Fibroblast of skin of right quadriceps (primary cell): Measurements from ENCODE around the gene ZNF362.
A peak's percentile ranks its signal among the peaks of the same experiment; 100 is the strongest.
"Not testable (repeated sequence)": the region's sequence is repeated elsewhere in the genome, so short reads cannot be mapped to it uniquely, and the experiment has no call there.

ENCODE experiments used
- DNase-seq: peaks from one replicate; pipeline ENCODE4 v3.0.0-alpha.2; 2013

The ZNF362 gene, protein sequence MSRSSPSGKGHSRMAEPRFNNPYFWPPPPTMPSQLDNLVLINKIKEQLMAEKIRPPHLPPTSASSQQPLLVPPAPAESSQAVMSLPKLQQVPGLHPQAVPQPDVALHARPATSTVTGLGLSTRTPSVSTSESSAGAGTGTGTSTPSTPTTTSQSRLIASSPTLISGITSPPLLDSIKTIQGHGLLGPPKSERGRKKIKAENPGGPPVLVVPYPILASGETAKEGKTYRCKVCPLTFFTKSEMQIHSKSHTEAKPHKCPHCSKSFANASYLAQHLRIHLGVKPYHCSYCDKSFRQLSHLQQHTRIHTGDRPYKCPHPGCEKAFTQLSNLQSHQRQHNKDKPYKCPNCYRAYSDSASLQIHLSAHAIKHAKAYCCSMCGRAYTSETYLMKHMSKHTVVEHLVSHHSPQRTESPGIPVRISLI

DNA sequence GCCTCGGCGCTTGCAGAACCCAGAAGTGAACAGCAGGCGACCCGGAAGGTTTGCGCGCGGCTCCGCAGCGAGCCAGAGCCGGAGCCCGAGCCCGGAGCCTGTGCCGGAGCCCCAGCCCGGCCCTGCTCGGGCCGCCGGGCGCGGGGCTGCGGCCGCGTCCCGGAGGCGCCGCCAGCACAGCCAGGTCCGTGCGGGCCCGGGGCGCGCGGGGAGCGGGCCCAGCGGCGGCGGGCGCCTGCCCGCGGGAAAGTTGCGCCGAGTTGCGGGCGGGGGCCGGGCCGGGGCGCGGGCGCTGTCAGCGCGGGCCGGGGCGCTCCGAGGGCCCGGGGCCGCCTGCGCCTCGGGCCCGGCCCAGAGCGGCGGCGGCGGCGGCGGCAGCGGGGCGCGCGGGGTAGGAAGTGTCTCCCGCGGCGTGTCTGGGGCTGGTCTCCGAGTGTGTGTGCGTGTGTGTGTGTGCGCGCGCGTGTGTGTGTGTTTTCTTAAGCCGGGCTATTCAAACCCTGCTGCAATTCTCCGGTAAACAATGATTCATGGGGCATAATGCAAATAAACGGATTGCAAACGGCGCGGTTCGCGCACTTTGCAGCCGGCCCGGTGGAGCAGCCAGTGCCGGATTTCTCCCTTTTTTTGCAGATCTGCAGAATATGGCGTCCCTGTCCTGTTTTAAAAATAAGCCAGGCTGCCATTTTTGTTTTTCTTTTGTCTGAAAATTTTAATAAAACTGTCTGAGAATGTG, at the start of gene ZNF362:
TSS of gene ZNF362 (plus strand) at position 22 of the 736 bp plus-strand sequence. CDS start 14,083 bp downstream, outside the sequence.
- peak; percentile 69 for DNase-seq

DNA sequence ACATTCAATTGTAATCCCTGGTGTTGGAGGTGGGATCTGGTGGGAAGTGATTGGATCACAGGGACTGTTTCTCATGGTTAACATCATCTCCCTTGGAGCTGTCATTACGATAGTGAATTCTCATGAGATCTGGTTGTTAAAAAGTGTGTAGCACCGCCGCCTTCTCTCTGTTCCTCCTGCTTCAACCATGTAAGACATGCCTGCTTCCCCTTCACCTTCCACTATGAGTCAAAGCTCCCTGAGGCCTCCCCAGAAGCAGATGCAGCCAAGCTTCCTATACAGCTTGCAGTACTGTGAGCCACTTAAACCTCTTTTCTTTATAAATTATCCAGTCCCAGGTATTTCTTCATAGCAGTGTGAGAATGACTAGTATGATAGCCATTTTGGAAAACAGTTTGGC, 44.3 kb upstream of the ZNF362 start:
- DNase-seq: no peak

DNA sequence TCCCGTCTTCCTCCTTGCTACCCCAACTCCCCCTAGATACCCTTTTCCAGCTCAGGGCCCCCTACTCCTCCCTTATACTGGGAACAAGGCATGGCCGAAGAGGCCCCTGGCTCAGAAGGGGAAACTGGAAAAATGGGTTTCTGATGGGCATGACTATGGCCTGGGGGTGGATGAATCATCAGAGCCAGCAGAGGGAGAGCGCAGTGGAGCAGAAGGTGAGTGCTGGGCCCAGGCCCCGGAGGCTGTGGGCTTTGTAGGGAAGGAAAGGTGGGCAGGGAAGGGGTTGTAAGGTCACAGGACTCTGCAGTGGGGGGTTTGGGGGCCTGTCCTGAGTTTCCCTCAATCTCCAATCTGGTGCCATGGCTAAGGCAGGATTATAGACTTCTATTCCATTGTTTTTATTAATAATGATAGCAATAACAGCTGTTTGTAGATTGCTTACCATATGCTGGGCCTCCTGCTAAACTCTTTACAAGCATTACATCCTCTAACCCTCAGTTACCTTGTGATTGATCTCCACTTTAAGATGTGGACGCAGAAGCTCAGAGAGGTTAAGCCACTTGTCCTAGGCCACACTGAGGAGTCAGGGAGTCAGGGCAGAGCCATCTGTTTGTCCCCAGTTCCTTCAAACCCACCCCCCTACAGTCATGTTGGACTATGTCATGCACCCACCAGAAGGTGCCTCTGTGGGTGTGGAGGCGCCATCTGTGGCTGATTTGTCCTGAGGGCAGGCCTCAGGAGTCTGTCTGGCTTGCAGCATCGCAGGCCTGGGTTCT, 36.2 kb upstream of the ZNF362 start:
- DNase-seq: no peak

DNA sequence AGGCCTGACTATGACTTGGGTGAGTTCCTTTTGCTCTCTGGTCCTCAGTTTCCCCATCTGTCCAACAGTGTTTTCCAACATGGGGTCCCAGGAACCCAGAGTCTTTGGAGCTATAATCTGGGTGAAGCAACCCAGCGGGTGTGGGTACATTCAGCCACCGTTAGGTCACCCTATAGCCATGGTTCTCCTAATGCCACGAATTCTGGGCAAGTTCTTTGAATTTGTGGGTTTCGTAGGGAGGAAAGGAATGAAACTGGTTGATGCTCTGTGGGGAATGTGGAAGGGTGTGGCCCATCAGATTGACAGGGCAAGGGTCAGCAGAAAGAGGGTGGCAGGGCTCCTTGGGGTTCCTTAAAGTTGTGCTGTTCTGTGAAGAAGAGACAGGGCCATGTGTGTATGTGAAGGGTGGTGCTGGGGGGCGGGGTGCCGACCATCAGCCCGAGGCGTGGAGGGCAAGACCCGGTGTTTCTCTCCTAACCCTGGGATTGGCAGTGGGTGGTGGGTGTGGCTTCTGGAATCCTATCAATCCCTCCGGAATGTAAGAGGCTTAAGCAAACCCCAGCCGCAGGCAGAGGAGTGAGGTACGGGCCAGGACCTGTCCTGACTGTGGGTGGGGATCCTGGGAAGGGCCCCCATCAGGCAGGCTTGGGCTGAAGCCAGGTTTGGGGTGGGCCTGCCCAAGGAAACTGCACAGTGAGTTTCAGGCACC, 35.5 kb upstream of the ZNF362 start:
- no peak for DNase-seq

DNA sequence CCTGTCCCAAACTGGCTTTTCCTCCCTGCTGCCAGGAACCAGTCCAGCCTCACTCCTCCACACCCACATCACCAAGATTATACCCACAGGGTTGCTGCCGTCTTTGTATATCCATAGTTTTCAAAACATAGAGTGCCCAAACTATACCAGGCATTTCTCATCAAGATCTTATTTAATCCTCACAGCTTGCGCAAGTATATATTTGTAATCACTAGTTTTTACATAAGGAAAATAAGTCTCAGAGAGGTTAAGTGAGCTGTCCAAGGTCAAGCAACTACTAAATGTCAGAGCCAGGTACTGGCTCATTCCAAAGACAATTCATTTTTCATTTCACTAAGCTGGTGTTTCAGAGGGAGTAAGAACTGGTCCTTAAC, 34.9 kb upstream of the ZNF362 start:
- DNase-seq: no peak

DNA sequence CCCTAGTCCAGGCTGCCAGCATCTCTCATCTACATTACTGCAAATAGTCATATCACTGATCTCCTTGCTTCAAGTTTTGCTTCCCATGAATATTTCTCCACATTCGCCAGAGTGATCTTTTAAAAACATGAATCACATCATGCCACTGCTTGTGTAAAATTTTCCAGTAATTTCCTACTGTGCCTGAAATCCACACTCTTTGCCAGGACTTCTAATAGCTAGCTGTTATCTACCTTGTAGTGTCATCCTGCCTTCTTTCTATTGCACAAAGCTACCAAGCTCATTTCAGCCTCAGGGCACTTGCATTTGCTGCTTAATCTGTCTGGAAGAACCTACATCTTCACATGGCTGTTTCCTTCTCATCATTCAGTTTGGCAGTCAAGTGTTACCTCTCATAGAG, 33.9 kb upstream of the ZNF362 start:
- no peak for DNase-seq

DNA sequence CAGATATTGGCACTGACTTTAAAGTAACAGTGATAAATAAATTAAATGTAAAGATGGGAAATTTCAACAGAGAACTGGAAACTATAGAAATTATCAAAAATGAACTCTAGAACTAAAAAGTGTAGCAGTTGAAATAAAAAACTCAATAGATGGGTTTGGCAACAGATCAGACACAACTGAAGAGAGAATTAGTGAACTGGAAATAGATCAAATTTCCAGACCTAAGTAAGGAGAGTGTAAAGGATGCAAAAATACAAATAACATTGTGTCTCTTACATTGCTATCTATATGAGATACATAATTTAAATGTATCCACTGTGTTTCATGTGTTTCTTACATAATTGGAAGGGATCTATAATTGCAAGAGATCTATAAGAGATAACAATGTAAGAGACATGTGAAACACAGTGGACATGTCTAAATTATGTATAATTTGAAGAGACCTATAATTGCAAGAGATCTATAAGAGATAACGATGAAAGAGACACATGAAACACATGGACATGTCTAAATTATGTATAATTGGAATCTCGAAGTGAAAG, 32.1 kb upstream of the ZNF362 start:
- DNase-seq: no peak

DNA sequence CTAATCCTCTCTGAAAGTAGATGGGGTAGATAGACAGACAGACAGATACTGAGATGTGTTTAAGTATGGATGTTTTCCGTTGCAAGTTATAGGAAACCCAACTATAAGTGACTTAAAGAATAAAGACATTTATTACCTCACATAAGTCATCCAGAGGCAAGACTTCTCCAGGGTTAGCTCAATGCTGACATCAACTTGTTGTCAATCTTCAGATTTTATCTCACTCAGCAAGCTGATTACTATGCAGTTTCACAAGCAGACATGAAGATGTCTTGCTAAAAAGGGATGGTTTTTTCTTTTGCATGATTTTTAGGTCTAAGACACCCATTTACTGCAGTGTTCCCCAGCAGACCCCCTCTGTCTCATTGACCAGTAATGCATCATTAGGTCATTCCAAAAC, 30.7 kb upstream of the ZNF362 start:
- DNase-seq: no peak

DNA sequence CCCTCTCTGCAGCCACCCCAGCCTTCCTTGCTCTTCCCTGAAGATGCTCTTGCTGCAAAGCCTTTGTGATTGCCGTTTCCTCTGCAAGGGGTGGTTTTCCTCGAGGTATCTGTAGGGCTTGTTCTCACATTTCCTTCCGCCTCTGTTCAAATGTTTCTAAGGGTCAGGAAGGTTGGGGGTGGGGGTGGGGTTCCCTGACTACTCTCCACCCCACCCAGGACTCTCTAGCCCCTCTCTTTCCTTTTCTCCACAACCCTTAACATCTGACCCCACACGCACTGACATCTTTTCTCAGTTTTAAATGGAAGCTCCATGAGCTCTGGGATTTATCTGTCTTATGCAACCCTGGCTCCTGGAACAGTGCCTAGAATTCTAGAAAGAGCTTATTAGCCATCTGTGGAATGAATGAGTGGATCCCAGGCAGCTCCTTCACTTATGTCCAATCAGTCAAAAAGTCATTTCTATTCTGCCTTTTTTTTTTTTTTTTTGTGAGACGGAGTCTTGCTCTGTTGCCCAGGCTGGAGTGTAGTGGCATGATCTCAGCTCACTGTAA, 27.3 kb upstream of the ZNF362 start:
- peak; percentile 93 for DNase-seq

DNA sequence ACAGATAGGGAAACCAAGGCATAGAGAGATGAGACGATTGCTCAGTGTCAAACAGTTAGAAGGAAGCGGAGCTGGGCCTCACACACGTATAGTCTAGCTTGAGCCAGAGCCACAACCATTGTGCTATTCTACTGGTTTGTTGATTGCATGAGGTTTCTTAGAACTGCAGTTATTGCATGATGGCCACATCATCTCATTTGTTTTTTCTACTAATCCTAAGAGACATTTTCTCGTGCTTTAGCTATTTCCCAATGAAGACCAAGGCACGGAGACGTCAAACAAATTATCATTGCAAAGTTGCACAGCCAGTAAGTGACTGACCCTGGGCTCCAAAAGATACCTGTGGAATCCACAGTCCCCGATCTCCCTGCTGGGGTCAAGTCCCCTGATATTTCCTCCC, 25.1 kb upstream of the ZNF362 start:
- DNase-seq: no peak

DNA sequence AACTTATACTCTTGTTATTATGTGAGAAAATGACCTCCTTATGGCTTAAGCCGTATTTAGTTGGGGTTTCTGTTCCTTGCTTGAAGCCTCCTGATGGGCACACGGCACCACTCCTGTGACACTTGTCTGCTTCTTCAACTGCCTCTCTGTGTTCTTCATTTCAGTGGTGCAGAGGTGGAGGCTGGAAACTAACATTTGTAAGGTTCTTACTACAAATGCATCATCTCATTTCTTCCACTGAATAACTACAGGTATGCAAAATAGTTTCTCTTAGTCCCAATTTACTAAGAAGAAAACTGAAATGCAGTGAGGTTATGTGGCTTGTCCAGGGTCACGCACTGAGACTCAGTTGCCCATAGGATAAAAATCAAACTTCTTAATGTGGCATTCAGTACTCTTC, 23.6 kb upstream of the ZNF362 start:
- no peak for DNase-seq

DNA sequence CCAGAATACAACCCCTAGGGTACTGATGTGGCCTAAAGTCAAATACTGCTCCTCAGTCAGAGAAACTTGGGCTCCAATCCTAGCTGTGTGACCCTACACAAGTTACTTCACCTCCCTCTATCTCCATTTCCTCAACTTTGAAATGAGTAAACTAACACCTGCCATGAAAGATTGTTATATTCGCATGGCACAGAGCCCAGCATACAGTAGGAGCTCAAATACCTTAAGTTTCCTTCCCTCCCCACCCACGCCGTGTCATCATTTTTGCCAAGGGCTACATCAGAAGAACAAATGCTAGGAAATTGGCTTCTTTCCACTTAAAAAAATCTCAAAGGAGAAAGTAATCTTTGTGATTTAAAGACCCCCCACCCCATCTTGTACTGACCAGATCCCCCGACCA, 22.2 kb upstream of the ZNF362 start:
- no peak for DNase-seq

DNA sequence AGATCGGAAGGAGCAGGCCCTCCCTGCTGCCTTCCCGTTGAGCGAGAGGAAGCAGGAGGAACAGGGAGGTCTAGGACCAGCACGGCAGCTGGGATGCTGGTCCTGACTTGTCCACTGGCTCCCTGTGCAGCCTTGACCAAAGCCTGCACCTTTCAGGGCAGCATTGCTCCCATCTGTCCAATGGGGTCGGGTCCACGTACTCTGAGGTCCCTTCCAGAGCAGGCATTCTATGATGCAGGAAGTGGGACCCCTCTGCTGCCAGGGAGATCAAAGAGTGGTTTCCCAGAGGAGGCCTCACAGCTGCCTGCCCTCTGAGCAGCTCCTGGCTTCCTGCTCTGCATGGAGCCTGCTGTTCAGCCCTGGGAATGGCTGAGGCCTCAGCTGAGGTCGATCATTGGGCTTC, 21.7 kb upstream of the ZNF362 start:
- DNase-seq: no peak

DNA sequence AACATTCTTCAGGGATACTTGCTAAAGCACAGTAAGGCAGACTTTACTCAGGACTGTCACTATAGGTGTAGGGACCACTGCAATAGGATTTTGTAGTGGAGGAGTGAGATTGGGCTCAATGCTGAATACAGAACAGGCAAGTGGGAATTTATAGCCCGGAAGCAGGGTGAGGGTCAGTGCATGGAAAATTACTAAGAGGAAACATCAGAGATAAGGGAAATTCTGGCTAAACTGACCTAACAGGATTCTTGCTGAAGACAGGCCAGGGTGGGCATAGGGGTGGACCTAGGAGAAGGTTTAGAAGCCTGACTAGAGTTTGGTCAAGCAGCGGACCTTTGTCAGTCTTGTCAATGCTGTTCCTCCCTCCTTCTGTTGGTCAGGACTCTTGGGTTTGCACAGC, 20.8 kb upstream of the ZNF362 start:
- no peak for DNase-seq

DNA sequence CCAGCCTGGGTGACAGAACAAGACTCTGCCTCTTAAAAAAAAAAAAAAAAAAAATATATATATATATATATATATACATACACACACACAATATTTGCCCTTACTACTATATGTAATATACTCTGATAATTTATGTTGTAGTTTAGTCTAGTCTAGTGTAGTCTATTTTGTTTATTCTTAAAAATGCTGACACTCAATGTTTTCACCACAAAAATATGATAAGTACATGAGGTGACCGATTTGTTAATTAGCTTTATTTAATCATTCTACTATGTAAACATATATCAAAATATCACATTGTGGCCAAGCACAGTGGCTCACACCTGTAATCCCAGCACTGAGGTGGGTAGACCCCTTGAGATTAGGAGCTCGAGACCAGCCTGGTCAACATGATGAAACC, 19.8 kb upstream of the ZNF362 start:
- no peak for DNase-seq

DNA sequence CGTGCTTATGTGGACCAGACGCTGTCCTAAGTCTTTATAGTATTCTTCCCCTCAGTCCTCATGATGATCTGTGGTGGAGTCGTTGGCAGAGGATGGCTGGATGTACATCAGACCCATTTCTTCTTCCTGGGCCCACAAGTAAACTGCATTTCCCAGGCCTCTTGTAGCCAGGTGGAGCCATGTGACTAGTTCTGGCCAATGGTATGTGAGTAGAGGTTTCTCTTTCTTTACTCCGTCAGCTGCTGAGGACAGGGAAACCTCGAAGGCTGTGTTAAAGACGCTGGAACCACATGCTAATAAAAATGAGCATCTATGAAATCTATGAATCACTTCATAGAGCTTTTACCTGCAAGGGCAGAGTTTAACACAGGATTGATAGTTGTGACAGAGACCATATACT, 18.7 kb upstream of the ZNF362 start:
- no peak for DNase-seq

DNA sequence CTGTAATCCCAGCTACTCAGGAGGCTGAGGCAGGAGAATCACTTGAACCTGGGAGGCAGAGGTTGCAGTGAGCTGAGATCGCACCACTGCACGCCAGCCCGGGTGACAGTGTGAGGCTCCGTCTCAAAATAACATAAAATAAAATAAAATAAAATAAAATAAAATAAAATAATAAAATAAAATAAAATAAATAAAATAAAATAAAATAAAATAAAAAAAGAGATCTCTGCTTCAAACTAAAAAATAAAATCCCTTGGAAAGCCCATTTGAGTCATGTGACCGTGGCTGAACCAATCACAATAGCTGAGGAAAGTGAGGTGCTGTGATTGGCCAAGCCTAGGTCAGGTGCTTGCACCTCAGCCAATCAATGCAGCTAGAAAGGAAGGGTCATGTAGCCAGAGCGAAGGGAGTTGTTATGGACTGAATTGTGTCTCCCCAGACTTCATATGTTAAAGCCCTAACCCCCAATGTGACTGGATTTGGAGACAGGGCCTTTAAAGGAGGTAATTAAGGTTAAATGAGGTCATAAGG, 18.0 kb upstream of the ZNF362 start:
- DNase-seq: not testable (repeated sequence)

DNA sequence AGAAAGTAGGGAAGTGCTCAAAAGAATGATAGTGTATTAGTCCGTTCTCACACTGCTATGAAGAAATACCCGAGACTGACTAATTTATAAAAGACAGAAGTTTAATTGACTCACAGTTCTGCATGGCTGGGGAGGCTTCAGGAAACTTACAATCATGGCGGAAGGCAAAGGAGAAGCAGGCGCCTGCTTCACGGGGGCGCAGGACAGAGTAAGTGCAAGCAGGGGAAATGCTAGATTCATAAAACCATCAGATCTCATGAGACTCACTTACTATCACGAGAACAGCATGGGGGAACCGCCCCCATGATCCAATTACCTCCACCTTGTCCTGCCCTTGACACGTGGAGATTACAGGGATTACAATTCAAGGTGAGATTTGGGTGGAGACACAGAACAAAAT, 16.9 kb upstream of the ZNF362 start:
- not testable (repeated sequence) for DNase-seq

DNA sequence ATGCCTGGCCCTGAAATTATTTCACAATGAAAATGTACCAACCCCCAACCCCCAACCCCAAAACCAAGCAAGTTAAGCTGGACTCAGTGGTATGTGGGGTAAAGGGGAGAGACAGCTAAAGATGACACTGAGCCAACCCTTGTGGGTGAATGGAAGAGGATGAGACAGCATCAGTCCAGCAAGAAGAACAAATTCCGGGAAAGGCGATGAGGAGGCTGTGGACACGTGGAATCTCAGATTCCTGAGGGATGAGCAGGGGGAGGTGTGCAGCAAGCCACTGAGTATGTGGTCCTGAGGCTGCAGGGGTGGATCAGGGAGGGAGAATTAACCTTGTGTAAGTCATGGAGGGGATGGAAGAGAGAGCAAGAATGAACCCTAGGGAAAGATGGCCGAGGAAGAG, 14.4 kb upstream of the ZNF362 start:
- peak; percentile 51 for DNase-seq

DNA sequence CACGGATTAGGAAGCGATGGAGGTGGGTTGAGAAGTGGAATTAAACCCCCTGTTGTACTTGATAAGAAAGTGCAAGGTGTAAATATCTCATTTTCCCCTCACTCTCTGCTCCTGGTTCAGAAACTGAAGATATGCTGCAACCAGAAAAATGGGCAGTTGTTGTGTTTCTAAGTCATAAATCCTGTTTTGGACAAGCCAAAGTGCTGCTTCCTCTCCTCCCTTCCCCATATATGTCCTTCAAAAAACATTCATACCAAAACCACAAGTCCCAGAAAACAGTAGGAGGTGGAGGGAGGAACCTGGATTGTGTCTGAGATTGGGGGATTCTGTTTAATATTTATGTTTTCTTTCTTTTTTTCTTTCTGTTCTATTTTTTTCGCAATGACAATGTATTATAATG, 13.6 kb upstream of the ZNF362 start:
- DNase-seq: peak; percentile 22

DNA sequence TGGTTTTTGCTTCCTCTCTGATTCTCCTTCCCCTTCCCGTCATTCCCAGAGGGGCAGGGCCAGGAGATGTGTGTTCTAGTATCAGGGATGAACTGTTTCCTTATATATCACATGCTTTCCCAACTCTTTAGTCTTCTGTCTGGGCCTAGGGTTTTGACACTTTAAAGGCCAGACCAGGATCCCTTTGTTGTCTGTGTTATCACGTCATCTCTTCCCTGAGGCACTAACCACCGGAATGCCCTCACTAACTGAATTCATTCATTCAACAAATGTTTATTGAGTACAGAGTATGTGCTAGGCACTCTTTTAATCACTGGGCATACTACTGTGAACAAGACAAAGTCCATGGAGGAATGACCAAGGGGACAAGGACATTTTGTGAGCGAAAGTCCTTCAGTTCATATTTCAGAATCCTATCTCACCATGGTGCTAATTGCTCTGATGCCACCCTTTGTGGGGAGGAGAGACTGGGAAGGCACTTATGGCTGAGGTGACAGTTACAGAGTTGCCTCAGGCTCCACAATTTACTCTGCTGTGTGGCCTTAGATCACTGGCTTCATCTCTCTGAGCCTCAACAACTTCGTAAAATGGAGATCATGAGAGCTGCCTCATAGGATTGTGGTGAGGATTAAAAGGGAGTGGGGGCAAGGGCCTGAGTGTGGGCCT, 12.0 kb upstream of the ZNF362 start:
- peak; percentile 25 for DNase-seq

DNA sequence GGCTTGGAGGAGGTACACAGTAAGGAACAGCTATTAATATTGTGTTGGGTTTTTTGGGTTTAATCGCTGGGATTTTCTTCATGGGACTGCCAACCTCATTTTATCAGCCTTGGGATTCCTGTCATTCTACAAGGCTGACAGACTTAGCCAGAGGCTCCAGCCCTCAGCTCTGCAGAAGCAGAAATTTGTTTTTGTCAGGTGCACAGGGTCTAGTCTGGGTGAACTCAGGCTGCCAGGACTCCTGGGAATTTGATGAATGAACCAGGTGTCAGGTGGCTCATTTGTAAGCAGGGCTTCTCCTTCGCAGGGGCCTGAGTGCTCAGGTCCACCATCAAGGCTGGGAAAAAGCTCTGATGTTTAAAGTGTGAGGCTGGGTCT, 11.5 kb upstream of the ZNF362 start:
- DNase-seq: no peak
